Stimulated activated naive CD4-positive, alpha-beta T cell (primary cell): ENCODE results near the gene PPP2R2B.

ENCODE experiments used
- DNase-seq, 6 experiments: peaks; one replicate each; lab custom pipeline; 2025; lab: John Stamatoyannopoulos, UW

Gene PPP2R2B

GRCh38 chr5:146548781-146549449 is 329.6 kb downstream of the PPP2R2B start:
- DNase-seq: no peak

- no peak for DNase-seq
Observed at GRCh38 chr5:146544232-146544631, 334.3 kb downstream of the PPP2R2B start.

GRCh38 chr5:146541958-146542849 is 336.4 kb downstream of the PPP2R2B start:
- peak; percentile 16 to 61 (median 40) for DNase-seq

GRCh38 chr5:146540414-146540813 is 338.1 kb downstream of the PPP2R2B start:
- no peak for DNase-seq

GRCh38 chr5:146539973-146540372 is 338.6 kb downstream of the PPP2R2B start:
- DNase-seq: no peak

GRCh38 chr5:146538432-146538831 is 340.1 kb downstream of the PPP2R2B start:
- DNase-seq: no peak

GRCh38 chr5:146533882-146534281 is 344.7 kb downstream of the PPP2R2B start:
- DNase-seq: no peak

- peak; percentile 17 to 64 (median 50) for DNase-seq
Observed at GRCh38 chr5:146533260-146533857, 345.2 kb downstream of the PPP2R2B start.
